ENCODE results near the gene TPX2. TPM values are rescaled to one million over a fixed set of nuclear protein-coding genes. Genes with fewer than 3 reads are reported as not detected.
A peak's percentile ranks its signal among the peaks of the same experiment; 100 is the strongest.

Gene TPX2
- total RNA-seq, 1 experiment from 2014 or later: 248 TPM

DNA sequence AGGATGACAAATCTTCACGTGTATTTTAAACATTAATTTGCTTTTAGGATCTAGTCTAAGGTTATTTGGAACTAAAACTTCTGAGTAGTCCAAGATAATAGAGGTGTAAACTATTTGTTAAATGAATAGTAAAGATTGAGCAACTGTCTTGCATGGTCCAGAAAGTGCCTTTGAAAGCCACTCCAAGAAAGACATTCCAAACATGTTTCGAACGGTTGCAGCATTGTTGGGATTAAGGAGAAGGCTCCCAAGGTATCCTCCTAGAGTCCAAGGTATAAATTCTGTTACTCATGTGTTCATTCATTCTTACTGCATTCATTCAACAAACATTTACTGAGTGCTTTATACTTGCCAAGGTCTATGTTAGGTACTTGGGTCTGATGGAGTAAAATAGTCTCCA is 51.3 kb downstream of the TPX2 start:
- in situ Hi-C loops (cut with HindIII; ENCODE audit: low pct_unique_long_range_greater_than_20kb, low sequenced_read_pairs) (no loop called here), intact Hi-C loops (cut with micrococcal nuclease; ENCODE audit: unreplicated experiment) (no loop called here)
- no peaks in the 10 kb centered on the region for H3K4me1 ChIP-seq (ENCODE audit: control insufficient read depth, insufficient read depth, low read length)
- ChIA-PET CTCF (no interaction called here), POLR2A (no interaction called here)
- no peaks in the 10 kb centered on the region for H3K27me3 ChIP-seq (ENCODE audit: control insufficient read depth, insufficient read depth, low read length)
- no peak for ATAC-seq
- H3K27ac ChIP-seq (ENCODE audit: low read length): no peak overlapping the region
- no TSS peak for BruUV-seq (replicated peaks)
- DNase-seq (ENCODE audit: low read depth, low spot score): no peak
- H3K36me3 ChIP-seq (ENCODE audit: control insufficient read depth, insufficient read depth, low read length): peaks cover 74% of the 10 kb centered on the region
- no peaks in the 10 kb centered on the region for H3K9me3 ChIP-seq (ENCODE audit: control insufficient read depth, insufficient read depth, low read depth, low read length)
- H3K4me3 ChIP-seq (ENCODE audit: low read depth in 2 of 2, low read length in 2 of 2): no peak overlapping the region
- TF ChIP-seq TCF7L2 (IDR thresholded peaks at IDR 0.05; ENCODE audit: low read depth, low read length) (no peak), POLR2AphosphoS5 (IDR thresholded peaks at IDR 0.05; ENCODE audit: low read depth, low read length) (peak; percentile 10; the same call in 1 of the 2 replicates), SIN3A (IDR thresholded peaks at IDR 0.05; ENCODE audit: borderline replicate concordance, insufficient read depth, low read depth, low read length) (no peak), CTCF (IDR thresholded peaks at IDR 0.05) (no peak)
- TF ChIP-seq, protein P1, sequence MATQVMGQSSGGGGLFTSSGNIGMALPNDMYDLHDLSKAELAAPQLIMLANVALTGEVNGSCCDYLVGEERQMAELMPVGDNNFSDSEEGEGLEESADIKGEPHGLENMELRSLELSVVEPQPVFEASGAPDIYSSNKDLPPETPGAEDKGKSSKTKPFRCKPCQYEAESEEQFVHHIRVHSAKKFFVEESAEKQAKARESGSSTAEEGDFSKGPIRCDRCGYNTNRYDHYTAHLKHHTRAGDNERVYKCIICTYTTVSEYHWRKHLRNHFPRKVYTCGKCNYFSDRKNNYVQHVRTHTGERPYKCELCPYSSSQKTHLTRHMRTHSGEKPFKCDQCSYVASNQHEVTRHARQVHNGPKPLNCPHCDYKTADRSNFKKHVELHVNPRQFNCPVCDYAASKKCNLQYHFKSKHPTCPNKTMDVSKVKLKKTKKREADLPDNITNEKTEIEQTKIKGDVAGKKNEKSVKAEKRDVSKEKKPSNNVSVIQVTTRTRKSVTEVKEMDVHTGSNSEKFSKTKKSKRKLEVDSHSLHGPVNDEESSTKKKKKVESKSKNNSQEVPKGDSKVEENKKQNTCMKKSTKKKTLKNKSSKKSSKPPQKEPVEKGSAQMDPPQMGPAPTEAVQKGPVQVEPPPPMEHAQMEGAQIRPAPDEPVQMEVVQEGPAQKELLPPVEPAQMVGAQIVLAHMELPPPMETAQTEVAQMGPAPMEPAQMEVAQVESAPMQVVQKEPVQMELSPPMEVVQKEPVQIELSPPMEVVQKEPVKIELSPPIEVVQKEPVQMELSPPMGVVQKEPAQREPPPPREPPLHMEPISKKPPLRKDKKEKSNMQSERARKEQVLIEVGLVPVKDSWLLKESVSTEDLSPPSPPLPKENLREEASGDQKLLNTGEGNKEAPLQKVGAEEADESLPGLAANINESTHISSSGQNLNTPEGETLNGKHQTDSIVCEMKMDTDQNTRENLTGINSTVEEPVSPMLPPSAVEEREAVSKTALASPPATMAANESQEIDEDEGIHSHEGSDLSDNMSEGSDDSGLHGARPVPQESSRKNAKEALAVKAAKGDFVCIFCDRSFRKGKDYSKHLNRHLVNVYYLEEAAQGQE (IDR thresholded peaks at IDR 0.05; ENCODE audit: insufficient read depth in 1 of 2, low read depth in 2 of 2, low read length in 1 of 2): no peak

DNA sequence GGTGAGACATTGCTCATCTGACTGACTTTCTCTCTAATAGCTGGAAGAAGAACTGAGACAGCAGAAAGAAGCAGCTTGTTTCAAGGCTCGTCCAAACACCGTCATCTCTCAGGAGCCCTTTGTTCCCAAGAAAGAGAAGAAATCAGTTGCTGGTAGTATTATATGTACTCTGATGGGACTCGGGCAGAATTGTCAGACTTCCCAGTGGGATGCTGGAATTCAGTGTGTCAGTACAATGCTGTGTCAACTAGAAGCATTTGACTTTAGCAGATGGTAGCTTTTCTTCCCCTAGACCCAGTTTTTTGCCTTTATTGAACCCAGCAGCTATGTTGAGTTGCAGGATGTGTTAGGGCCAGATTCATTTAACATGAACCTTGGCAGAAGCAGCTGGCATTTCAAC is 58.3 kb downstream of the TPX2 start:
- ChIA-PET POLR2A (no interaction called here), CTCF (interaction anchor here (0.6 kb wide), 1 partner anchor 56 kb away, joined by 3 read pairs; no protein-coding TSS in a partner anchor)
- DNase-seq (ENCODE audit: low read depth, low spot score) (no peak), ATAC-seq (no peak)
- no peak overlapping the region for H3K4me3 ChIP-seq (ENCODE audit: low read depth in 2 of 2, low read length in 2 of 2)
- no peaks in the 10 kb centered on the region for H3K4me1 ChIP-seq (ENCODE audit: control insufficient read depth, insufficient read depth, low read length)
- H3K9me3 ChIP-seq (ENCODE audit: control insufficient read depth, insufficient read depth, low read depth, low read length): no peaks in the 10 kb centered on the region
- TF ChIP-seq, protein P1 (IDR thresholded peaks at IDR 0.05; ENCODE audit: insufficient read depth in 1 of 2, low read depth in 2 of 2, low read length in 1 of 2): no peak
- TF ChIP-seq TCF7L2 (IDR thresholded peaks at IDR 0.05; ENCODE audit: low read depth, low read length): no peak
- no peak for TF ChIP-seq SIN3A (IDR thresholded peaks at IDR 0.05; ENCODE audit: borderline replicate concordance, insufficient read depth, low read depth, low read length)
- TF ChIP-seq CTCF (IDR thresholded peaks at IDR 0.05): no peak
- no TSS peak for BruUV-seq (replicated peaks)
- H3K27me3 ChIP-seq (ENCODE audit: control insufficient read depth, insufficient read depth, low read length): no peaks in the 10 kb centered on the region
- H3K36me3 ChIP-seq (ENCODE audit: control insufficient read depth, insufficient read depth, low read length): peaks cover 82% of the 10 kb centered on the region
- H3K27ac ChIP-seq (ENCODE audit: low read length): no peak overlapping the region
- intact Hi-C loops (cut with micrococcal nuclease; ENCODE audit: unreplicated experiment) (no loop called here), in situ Hi-C loops (cut with HindIII; ENCODE audit: low pct_unique_long_range_greater_than_20kb, low sequenced_read_pairs) (no loop called here)

All from Panc1 (cell line).